Smooth muscle cell (in vitro differentiated cells): ENCODE measurements around the gene TRPV4. TPM values are rescaled to one million over a fixed set of nuclear protein-coding genes. Genes with fewer than 3 reads are reported as not detected.

Experiments used
- DNase-seq: peaks from one replicate; lab custom pipeline; 2025; ENCODE audit not compliant: unreplicated experiment; lab: John Stamatoyannopoulos, UW
- H2AFZ ChIP-seq: fragments of 200-600 bp; sonication (generic); 2 replicates; pipeline ENCODE4 v1.6.0; 2016; ENCODE audit warnings: antibody characterized with exemption, low read depth, mild to moderate bottlenecking
- H3F3A ChIP-seq: fragments of 200-600 bp; sonication (generic); 2 replicates; pipeline ENCODE4 v1.6.0; 2017; ENCODE audit warnings: antibody characterized with exemption, low read depth
- H3K27ac ChIP-seq: fragments of 200-600 bp; sonication (generic); 2 replicates; pipeline ENCODE4 v1.5.1; 2016; ENCODE audit warnings: low read depth, mild to moderate bottlenecking
- H3K27me3 ChIP-seq: fragments of 200-600 bp; sonication (generic); 2 replicates; pipeline ENCODE4 v1.6.1; 2016; ENCODE audit warnings: low read depth, mild to moderate bottlenecking
- H3K36me3 ChIP-seq: fragments of 200-600 bp; sonication (generic); 2 replicates; pipeline ENCODE4 v1.5.1; 2016; ENCODE audit warnings: low read depth
- H3K4me1 ChIP-seq: fragments of 200-600 bp; sonication (generic); 2 replicates; pipeline ENCODE4 v1.5.1; 2016; ENCODE audit warnings: low read depth
- H3K4me2 ChIP-seq: fragments of 200-600 bp; sonication (generic); 2 replicates; pipeline ENCODE4 v1.6.0; 2016; ENCODE audit warnings: mild to moderate bottlenecking
- H3K4me3 ChIP-seq: fragments of 200-600 bp; sonication (generic); 2 replicates; pipeline ENCODE4 v1.5.1; 2016; ENCODE audit warnings: mild to moderate bottlenecking
- H3K79me2 ChIP-seq: fragments of 200-600 bp; sonication (generic); 2 replicates; pipeline ENCODE4 v1.6.0; 2016; ENCODE audit warnings: low read depth, mild to moderate bottlenecking
- H3K9ac ChIP-seq: fragments of 200-600 bp; sonication (generic); 2 replicates; pipeline ENCODE4 v1.6.0; 2016; ENCODE audit warnings: low read depth
- H3K9me3 ChIP-seq: fragments of 200-600 bp; sonication (generic); replicated peaks from 2 replicates; pipeline ENCODE4 v1.5.1; 2016; ENCODE audit warnings: low read depth
- H4K20me1 ChIP-seq: fragments of 200-600 bp; sonication (generic); 2 replicates; pipeline ENCODE4 v1.6.0; 2016; ENCODE audit warnings: low read depth
- WGBS: methylation state at CpG from one replicate; pipeline ENCODE4 v1.1.7; 2016; ENCODE audit warnings: low lambda C conversion rate; 5-methylcytosine and 5-hydroxymethylcytosine counted together
- polyA plus RNA-seq: library from polyadenylated mRNA; unstranded; fragments of >200 nt; fragmentation: Nextera tagmentation; extraction: Ambion mirVana; gene quantifications from 2 replicates; pipeline ENCODE4 v1.2.1, GENCODE V29; 2016
- total RNA-seq: library from RNA; depleted of rRNA; stranded (reverse); fragments of >200 nt; gene quantifications from 2 replicates; pipeline ENCODE4 v1.2.3, GENCODE V29; 2014
- TF ChIP-seq, protein P1 (sequence below): fragments of 200-600 bp; sonication (generic); IDR thresholded peaks from 2 replicates; pipeline ENCODE4 v1.5.1; 2017; ENCODE audit warnings: borderline replicate concordance, mild to moderate bottlenecking, antibody characterized with exemption; ENCODE audit not compliant: insufficient read depth, poor library complexity, severe bottlenecking

TRPV4 gene
- total and polyA plus RNA-seq, 2 experiments from 2014 or later = 1.5 to 1.9 TPM

DNA sequence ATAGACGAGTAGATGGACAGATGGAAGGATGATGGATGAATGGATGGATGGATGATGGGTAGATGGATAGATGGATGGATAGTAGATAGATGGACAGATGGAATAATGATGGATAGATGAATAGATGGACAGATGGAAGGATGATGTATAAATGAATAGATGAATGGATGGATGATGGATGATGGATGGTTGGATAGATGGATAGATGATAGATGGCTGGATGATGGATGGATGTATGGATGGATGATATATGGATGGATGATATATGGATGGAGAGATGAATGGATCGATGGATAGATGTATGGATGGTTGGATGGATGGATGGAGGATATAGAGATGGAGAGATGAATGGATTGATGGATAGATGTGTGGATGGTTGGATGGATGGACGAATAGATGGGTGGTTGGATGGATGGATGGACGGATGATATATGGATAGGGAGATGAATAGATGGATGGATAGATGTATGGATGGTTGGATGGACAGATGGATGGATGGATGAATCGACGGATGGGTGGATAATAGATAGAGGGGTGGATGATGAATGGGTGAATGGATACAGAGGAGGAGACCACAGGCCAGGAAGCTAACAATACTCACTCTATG lies 19.3 kb downstream of the TRPV4 start:
- Histone ChIP-seq H3K9me3 (no peaks in the 10 kb centered on the region), H3K36me3 (no peaks in the 10 kb centered on the region), H3K9ac (no peak overlapping the region), H2AFZ (no peak overlapping the region), H3K4me2 (no peak overlapping the region), H4K20me1 (no peaks in the 10 kb centered on the region), H3K27ac (no peak overlapping the region), H3K4me3 (no peak overlapping the region), H3F3A (no peaks in the 10 kb centered on the region), H3K27me3 (no peaks in the 10 kb centered on the region), H3K4me1 (no peaks in the 10 kb centered on the region), H3K79me2 (no peaks in the 10 kb centered on the region)
- TF ChIP-seq, protein P1, sequence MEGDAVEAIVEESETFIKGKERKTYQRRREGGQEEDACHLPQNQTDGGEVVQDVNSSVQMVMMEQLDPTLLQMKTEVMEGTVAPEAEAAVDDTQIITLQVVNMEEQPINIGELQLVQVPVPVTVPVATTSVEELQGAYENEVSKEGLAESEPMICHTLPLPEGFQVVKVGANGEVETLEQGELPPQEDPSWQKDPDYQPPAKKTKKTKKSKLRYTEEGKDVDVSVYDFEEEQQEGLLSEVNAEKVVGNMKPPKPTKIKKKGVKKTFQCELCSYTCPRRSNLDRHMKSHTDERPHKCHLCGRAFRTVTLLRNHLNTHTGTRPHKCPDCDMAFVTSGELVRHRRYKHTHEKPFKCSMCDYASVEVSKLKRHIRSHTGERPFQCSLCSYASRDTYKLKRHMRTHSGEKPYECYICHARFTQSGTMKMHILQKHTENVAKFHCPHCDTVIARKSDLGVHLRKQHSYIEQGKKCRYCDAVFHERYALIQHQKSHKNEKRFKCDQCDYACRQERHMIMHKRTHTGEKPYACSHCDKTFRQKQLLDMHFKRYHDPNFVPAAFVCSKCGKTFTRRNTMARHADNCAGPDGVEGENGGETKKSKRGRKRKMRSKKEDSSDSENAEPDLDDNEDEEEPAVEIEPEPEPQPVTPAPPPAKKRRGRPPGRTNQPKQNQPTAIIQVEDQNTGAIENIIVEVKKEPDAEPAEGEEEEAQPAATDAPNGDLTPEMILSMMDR = no peak
- 98% methylated on average over 6 of the region's 6 CpGs for WGBS
- DNase-seq = no peak

DNA sequence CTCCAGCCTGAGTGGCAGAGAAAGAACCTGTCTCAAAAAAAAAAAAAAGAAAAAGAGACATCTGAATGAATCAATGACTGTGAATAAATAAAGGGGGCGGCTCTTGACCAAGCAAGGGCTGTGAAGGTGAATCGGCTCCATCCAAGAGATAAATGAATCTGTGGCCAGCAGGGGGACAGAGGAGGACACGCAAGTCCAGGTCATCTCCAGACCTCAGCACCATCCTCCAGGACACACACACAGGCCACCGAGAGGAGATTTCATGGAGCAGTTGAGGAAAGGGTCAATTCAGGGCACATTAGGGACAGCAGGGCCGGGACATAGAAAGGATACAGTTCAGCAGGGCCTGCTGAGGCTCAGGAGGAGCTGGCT lies 21.6 kb downstream of the TRPV4 start:
- Histone ChIP-seq H3K4me2 (no peak overlapping the region), H3K27me3 (no peaks in the 10 kb centered on the region), H3K4me3 (no peak overlapping the region), H4K20me1 (no peaks in the 10 kb centered on the region), H3K27ac (no peak overlapping the region), H3K4me1 (no peaks in the 10 kb centered on the region), H3K36me3 (no peaks in the 10 kb centered on the region), H3K9me3 (no peaks in the 10 kb centered on the region), H3F3A (no peaks in the 10 kb centered on the region), H2AFZ (no peak overlapping the region), H3K9ac (no peak overlapping the region), H3K79me2 (no peaks in the 10 kb centered on the region)
- TF ChIP-seq, protein P1 = peak; percentile 4
- DNase-seq = no peak
- WGBS = 88% methylated on average over 5 of the region's 5 CpGs

DNA sequence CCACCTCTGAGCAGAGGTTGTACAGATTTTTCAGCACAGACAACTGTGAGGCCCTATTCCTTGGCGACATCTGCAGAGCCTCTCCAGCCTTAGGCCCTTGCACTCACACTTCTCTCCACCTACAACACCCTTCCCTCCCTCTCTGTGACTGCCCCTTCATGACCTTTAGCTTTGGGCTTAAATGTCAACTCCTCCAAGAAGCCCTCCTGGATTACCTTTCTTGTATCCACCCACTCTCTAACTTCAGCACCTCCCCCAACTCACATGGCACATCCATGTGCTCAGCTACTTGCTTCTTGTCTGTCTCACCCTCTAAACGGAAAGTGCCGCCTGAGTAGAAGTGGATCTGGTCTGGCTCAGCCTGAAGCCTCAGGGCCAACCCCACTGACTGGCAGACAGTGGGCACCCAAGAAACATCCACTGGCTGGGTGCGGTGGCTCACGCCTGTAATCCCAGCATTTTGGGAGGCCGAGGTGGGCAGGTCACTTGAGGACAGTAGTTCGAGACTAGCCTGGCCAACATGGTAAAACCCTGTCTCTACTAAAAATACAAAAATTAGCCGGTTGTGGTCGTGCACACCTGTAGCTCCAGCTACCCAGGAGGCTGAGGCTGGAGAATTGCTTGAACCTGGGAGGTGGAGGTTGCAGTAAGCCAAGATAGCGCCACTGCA lies 22.1 kb downstream of the TRPV4 start:
- Histone ChIP-seq H3F3A (no peaks in the 10 kb centered on the region), H3K4me2 (no peak overlapping the region), H3K27ac (no peak overlapping the region), H3K27me3 (no peaks in the 10 kb centered on the region), H3K4me1 (no peaks in the 10 kb centered on the region), H3K36me3 (no peaks in the 10 kb centered on the region), H3K79me2 (no peaks in the 10 kb centered on the region), H4K20me1 (no peaks in the 10 kb centered on the region), H3K4me3 (no peak overlapping the region), H3K9ac (no peak overlapping the region), H2AFZ (no peak overlapping the region), H3K9me3 (no peaks in the 10 kb centered on the region)
- TF ChIP-seq, protein P1 = no peak
- no peak for DNase-seq
- 91% methylated on average over 10 of the region's 10 CpGs for WGBS
